ENCODE data around the gene FBLN5. TPM values are rescaled to one million over a fixed set of nuclear protein-coding genes. Genes with fewer than 3 reads are reported as not detected.
A peak's percentile ranks its signal among the peaks of the same experiment; 100 is the strongest.

The FBLN5 gene
- total RNA-seq, 1 donor from 2014 or later = 240 TPM

DNA sequence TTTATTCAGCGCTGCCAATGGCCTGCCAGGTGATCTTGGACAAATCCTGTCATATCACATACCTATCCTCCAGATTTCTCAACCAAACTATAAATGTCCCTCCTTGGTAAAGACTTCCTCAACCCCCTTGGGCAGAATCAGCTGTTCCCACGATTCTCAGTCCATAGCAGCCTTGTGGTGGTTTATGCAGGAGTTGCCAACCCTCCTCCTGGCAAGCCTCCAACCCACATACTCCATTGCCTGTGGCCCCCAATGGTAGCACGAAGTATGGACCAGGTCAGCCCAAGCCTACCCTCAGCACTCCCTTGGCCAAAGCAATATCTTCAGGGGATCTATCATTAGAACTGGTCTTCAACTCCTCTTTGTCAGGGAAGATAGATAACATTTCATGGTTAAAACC, 27.0 kb downstream of the FBLN5 start:
- no peaks in the 10 kb centered on the region for H3K9me3 ChIP-seq
- no peaks in the 10 kb centered on the region for H3K36me3 ChIP-seq
- H3K4me1 ChIP-seq = peaks cover 13% of the 10 kb centered on the region
- intact Hi-C loops (cut with DNase I) = no loop called here
- H3K27ac ChIP-seq = peak overlapping the region; percentile 56
- TF ChIP-seq POLR2A (IDR thresholded peaks at IDR 0.05) (no peak), POLR2AphosphoS5 (IDR thresholded peaks at IDR 0.05; ENCODE audit: insufficient read depth in 1 of 2, low read depth in 1 of 2) (no peak)
- TF ChIP-seq, protein P1, sequence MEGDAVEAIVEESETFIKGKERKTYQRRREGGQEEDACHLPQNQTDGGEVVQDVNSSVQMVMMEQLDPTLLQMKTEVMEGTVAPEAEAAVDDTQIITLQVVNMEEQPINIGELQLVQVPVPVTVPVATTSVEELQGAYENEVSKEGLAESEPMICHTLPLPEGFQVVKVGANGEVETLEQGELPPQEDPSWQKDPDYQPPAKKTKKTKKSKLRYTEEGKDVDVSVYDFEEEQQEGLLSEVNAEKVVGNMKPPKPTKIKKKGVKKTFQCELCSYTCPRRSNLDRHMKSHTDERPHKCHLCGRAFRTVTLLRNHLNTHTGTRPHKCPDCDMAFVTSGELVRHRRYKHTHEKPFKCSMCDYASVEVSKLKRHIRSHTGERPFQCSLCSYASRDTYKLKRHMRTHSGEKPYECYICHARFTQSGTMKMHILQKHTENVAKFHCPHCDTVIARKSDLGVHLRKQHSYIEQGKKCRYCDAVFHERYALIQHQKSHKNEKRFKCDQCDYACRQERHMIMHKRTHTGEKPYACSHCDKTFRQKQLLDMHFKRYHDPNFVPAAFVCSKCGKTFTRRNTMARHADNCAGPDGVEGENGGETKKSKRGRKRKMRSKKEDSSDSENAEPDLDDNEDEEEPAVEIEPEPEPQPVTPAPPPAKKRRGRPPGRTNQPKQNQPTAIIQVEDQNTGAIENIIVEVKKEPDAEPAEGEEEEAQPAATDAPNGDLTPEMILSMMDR (IDR thresholded peaks at IDR 0.05) = no peak
- no peak for DNase-seq (ENCODE audit: extremely low spot score in 2 of 2)
- no peaks in the 10 kb centered on the region for H3K27me3 ChIP-seq
- H3K4me3 ChIP-seq = no peak overlapping the region

DNA sequence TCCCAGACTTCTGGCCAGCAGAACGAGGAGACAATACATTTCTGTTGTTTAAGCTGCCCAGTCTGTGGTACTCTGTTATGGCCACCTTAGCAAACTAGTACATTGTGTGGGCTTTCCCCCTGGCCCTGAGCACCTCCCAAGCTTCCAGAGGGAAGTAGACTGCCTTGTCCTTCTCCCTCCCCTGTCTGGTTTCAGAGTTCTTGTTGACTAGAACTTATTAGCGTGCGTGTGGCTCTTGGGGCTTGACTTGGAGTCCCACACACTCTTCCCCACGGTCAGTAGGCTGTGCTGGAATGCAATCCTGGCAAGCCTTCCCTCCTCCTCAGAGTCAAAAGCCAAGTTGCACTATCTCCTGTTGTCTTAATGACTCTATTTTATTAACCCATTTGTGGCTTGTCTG, 27.7 kb downstream of the FBLN5 start:
- Histone ChIP-seq H3K27me3 (no peaks in the 10 kb centered on the region), H3K4me1 (peaks cover 13% of the 10 kb centered on the region), H3K4me3 (no peak overlapping the region), H3K27ac (peak overlapping the region; percentile 56), H3K9me3 (no peaks in the 10 kb centered on the region), H3K36me3 (no peaks in the 10 kb centered on the region)
- intact Hi-C loops (cut with DNase I) = no loop called here
- TF ChIP-seq POLR2AphosphoS5 (IDR thresholded peaks at IDR 0.05; ENCODE audit: insufficient read depth in 1 of 2, low read depth in 1 of 2) = no peak
- TF ChIP-seq POLR2A (IDR thresholded peaks at IDR 0.05) = no peak
- TF ChIP-seq, protein P1 (IDR thresholded peaks at IDR 0.05) = no peak
- DNase-seq (ENCODE audit: extremely low spot score in 2 of 2) = no peak

DNA sequence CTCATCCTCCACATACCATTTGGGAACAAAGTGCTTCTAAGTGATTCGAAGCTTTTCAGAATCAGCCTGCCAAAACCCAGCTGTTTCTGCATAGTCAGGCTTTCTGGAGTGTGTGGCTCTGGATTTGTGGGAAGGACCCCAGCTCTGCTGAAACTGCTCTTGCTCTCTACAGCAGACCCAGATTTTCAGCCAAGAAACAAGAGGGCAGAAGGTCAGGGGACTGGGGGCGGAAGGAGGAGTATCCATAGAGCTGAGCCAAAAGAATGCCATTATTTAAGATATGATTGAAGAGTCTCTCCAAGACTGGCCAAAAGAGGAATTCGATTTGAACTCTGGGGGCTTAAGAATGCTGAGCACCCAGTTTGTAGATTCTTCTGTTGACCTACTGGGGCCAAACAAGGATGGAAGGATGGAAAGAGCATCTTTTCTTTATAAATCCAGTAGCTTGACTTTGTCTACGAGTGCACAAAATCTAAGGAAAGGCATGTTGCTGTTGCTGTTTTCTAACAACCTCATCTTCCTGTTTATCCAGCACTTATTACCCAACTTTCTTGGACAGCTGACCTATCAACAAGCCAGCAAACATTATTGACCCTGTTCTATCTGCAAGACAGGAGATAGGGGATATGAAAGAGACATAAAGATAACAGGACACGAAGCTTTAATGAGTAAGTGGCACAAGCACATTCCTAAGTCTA, 29.2 kb downstream of the FBLN5 start:
- no peaks in the 10 kb centered on the region for H3K9me3 ChIP-seq
- no peaks in the 10 kb centered on the region for H3K36me3 ChIP-seq
- H3K4me3 ChIP-seq = no peak overlapping the region
- TF ChIP-seq POLR2AphosphoS5 (IDR thresholded peaks at IDR 0.05; ENCODE audit: insufficient read depth in 1 of 2, low read depth in 1 of 2) (no peak), POLR2A (IDR thresholded peaks at IDR 0.05) (no peak)
- TF ChIP-seq, protein P1 (IDR thresholded peaks at IDR 0.05) = no peak
- DNase-seq (ENCODE audit: extremely low spot score in 2 of 2) = no peak
- H3K27ac ChIP-seq = peak overlapping the region; percentile 56
- H3K27me3 ChIP-seq = no peaks in the 10 kb centered on the region
- intact Hi-C loops (cut with DNase I) = no loop called here
- H3K4me1 ChIP-seq = peaks cover 13% of the 10 kb centered on the region

DNA sequence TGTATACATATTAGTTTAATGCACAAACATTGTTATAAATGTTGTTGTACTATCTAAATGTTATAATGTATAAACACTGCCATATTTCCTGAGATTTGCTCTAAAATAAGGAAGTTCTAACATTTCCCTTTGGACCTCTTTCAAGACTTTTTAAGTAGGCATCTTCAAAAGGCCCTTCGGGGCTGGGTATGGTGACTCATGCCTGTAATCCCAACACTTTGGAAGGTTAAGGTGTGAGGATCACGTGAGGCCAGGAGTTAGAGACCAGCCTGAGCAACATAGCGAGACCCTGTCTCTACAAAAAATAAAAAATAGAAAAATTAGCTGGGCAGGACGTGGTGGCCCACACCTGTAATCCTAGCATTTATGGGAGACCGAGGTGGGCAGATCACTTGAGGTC, 35.5 kb downstream of the FBLN5 start:
- no peak for TF ChIP-seq POLR2AphosphoS5 (IDR thresholded peaks at IDR 0.05; ENCODE audit: insufficient read depth in 1 of 2, low read depth in 1 of 2)
- TF ChIP-seq POLR2A (IDR thresholded peaks at IDR 0.05) = no peak
- TF ChIP-seq, protein P1 (IDR thresholded peaks at IDR 0.05) = no peak
- Histone ChIP-seq H3K4me3 (no peak overlapping the region), H3K27me3 (no peaks in the 10 kb centered on the region), H3K27ac (no peak overlapping the region), H3K4me1 (no peaks in the 10 kb centered on the region), H3K9me3 (no peaks in the 10 kb centered on the region), H3K36me3 (no peaks in the 10 kb centered on the region)
- DNase-seq (ENCODE audit: extremely low spot score in 2 of 2) = no peak
- intact Hi-C loops (cut with DNase I) = no loop called here

DNA sequence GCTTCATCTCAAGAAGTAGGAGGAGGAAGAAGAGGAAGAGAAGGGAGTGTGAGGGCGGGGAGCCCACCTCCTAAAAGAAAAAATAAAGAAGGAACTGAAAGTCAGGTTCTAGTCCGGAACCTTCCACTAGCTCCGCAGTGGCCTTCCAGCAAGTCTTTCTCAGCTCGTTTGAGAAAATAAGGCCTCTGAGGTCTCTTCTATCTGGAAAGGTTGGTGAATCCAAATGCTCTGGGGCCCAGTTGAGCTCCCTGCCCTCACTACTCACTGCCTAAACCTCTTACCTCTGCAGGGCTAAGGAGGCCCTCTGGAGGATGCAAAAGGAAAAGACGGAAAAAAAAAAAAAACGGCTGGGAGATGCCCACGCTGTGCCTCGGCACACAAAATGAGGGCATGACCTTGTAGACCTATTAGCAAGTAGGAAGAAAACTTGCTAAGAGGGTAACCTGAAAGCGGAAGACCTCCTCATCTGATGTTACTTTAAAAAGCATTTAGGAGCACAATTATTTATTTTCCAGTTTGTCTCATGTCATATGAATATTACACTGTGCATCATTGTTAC, 35.9 kb downstream of the FBLN5 start:
- H3K27ac ChIP-seq = no peak overlapping the region
- H3K4me1 ChIP-seq = no peaks in the 10 kb centered on the region
- DNase-seq (ENCODE audit: extremely low spot score in 2 of 2) = no peak
- TF ChIP-seq, protein P1 (IDR thresholded peaks at IDR 0.05) = no peak
- TF ChIP-seq POLR2A (IDR thresholded peaks at IDR 0.05) (no peak), POLR2AphosphoS5 (IDR thresholded peaks at IDR 0.05; ENCODE audit: insufficient read depth in 1 of 2, low read depth in 1 of 2) (no peak)
- intact Hi-C loops (cut with DNase I) = no loop called here
- H3K4me3 ChIP-seq = no peak overlapping the region
- H3K36me3 ChIP-seq = no peaks in the 10 kb centered on the region
- H3K27me3 ChIP-seq = no peaks in the 10 kb centered on the region
- H3K9me3 ChIP-seq = no peaks in the 10 kb centered on the region

All from vagina (tissue), 2 donors.